Esophagus squamous epithelium (tissue), 4 donors: ENCODE results near the gene PIGP.

Source experiments
- POLR2A ChIP-seq, 4 donors: fragments of 450-650 bp; IDR thresholded peaks; one replicate each; pipeline ENCODE4 v1.6.1; 2017; ENCODE audit warnings: antibody characterized with exemption in 4 of 4, mild to moderate bottlenecking in 4 of 4, moderate library complexity in 3 of 4
- TF ChIP-seq, protein P1 (sequence below), 6 experiments: fragments of 450-650 bp in 4 of 6; fragments of 200-600 bp in 2 of 6; sonication (generic) in 2 of 6; IDR thresholded peaks; one replicate each; pipeline ENCODE4 v1.5.1; 2016 to 2019; ENCODE audit warnings: antibody characterized with exemption in 6 of 6, mild to moderate bottlenecking in 4 of 6, moderate library complexity in 4 of 6

GRCh38 chr21:37043818-37044217 lies 29.1 kb downstream of the PIGP start:
- TF ChIP-seq, protein P1, sequence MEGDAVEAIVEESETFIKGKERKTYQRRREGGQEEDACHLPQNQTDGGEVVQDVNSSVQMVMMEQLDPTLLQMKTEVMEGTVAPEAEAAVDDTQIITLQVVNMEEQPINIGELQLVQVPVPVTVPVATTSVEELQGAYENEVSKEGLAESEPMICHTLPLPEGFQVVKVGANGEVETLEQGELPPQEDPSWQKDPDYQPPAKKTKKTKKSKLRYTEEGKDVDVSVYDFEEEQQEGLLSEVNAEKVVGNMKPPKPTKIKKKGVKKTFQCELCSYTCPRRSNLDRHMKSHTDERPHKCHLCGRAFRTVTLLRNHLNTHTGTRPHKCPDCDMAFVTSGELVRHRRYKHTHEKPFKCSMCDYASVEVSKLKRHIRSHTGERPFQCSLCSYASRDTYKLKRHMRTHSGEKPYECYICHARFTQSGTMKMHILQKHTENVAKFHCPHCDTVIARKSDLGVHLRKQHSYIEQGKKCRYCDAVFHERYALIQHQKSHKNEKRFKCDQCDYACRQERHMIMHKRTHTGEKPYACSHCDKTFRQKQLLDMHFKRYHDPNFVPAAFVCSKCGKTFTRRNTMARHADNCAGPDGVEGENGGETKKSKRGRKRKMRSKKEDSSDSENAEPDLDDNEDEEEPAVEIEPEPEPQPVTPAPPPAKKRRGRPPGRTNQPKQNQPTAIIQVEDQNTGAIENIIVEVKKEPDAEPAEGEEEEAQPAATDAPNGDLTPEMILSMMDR (IDR thresholded peaks at IDR 0.05) = no peak
- no peak for TF ChIP-seq POLR2A (IDR thresholded peaks at IDR 0.05)
